GM12874 (cell line): ENCODE measurements around the gene C6orf58.

ENCODE experiments used
- CTCF ChIP-seq: IDR thresholded peaks from 2 replicates; pipeline ENCODE4 v1.5.1; 2011; ENCODE audit warnings: low read depth, mild to moderate bottlenecking, control low read depth, low read length, moderate library complexity; ENCODE audit not compliant: insufficient read depth

Gene C6orf58

GRCh38 chr6:127634178-127634577 lies 57.2 kb downstream of the C6orf58 start:
- TF ChIP-seq CTCF = no peak

GRCh38 chr6:127635091-127635490 lies 58.1 kb downstream of the C6orf58 start:
- no peak for TF ChIP-seq CTCF

GRCh38 chr6:127637830-127638409 lies 60.9 kb downstream of the C6orf58 start:
- no peak for TF ChIP-seq CTCF
